Testis (tissue), 3 donors: ENCODE measurements around the gene FSCN2. TPM values are rescaled to one million over a fixed set of nuclear protein-coding genes. Genes with fewer than 3 reads are reported as not detected.
A peak's percentile ranks its signal among the peaks of the same experiment; 100 is the strongest.

Source experiments
- DNase-seq: peaks from one replicate; pipeline ENCODE4 v3.0.0-alpha.2; 2019
- H3K27ac ChIP-seq, 2 donors: fragments of 200-600 bp; sonication (generic); one replicate each; pipeline ENCODE4 v1.5.1; 2019
- H3K27me3 ChIP-seq: fragments of 200-600 bp; sonication (generic); one replicate; pipeline ENCODE4 v1.5.1; 2019
- H3K36me3 ChIP-seq: fragments of 200-600 bp; sonication (generic); one replicate; pipeline ENCODE4 v1.5.1; 2017; ENCODE audit warnings: low read depth; ENCODE audit errors: missing control alignments
- H3K4me1 ChIP-seq: fragments of 200-600 bp; sonication (generic); one replicate; pipeline ENCODE4 v1.5.1; 2019
- H3K4me3 ChIP-seq, 2 donors: fragments of 200-600 bp; sonication (generic); one replicate each; pipeline ENCODE4 v1.5.1; 2017 to 2019
- H3K9me3 ChIP-seq: fragments of 200-600 bp; sonication (generic); one replicate; pipeline ENCODE4 v1.5.1; 2017
- POLR2A ChIP-seq: fragments of 450-650 bp; IDR thresholded peaks from one replicate; pipeline ENCODE4 v1.6.1; 2017; ENCODE audit warnings: antibody characterized with exemption, mild to moderate bottlenecking, moderate library complexity
- WGBS, 2 donors: methylation state at CpG; one replicate each; pipeline ENCODE4 v1.1.5; 2018; 5-methylcytosine and 5-hydroxymethylcytosine counted together
- intact Hi-C: fragments of 100-400 bp; cut with DNase I; formaldehyde crosslinking; loops from one replicate; pipeline ENCODE4 v1.15.1; 2023; ENCODE audit warnings: low total_unique reads
- polyA plus RNA-seq: library from polyadenylated mRNA; stranded (reverse); fragments of 350-450 nt; fragmentation: Illumina TruSeq; extraction: RNeasy Lipid Tissue Mini Kit (QIAGEN cat#74804); gene quantifications from one replicate; pipeline ENCODE4 v1.2.3, GENCODE V29; 2014; ENCODE audit warnings: low read depth, low replicate concordance; ENCODE audit not compliant: insufficient read depth
- total RNA-seq, 2 donors: library from RNA; depleted of rRNA; stranded (reverse); fragments of >200 nt; gene quantifications; one replicate each; pipeline ENCODE4 v1.2.3, GENCODE V29; 2016
- TF ChIP-seq, protein P1 (sequence below), 3 experiments: fragments of 450-650 bp in 2 of 3; fragments of 200-600 bp in 1 of 3; sonication (generic) in 1 of 3; IDR thresholded peaks; one replicate each; pipeline ENCODE4 v1.5.1; 2016 to 2019; ENCODE audit warnings: antibody characterized with exemption in 3 of 3, mild to moderate bottlenecking in 2 of 3, moderate library complexity in 1 of 3

The FSCN2 gene
- total and polyA plus RNA-seq, 3 donors from 2014 or later, result 0.37 to 4.0 (median 3.5) TPM

DNA sequence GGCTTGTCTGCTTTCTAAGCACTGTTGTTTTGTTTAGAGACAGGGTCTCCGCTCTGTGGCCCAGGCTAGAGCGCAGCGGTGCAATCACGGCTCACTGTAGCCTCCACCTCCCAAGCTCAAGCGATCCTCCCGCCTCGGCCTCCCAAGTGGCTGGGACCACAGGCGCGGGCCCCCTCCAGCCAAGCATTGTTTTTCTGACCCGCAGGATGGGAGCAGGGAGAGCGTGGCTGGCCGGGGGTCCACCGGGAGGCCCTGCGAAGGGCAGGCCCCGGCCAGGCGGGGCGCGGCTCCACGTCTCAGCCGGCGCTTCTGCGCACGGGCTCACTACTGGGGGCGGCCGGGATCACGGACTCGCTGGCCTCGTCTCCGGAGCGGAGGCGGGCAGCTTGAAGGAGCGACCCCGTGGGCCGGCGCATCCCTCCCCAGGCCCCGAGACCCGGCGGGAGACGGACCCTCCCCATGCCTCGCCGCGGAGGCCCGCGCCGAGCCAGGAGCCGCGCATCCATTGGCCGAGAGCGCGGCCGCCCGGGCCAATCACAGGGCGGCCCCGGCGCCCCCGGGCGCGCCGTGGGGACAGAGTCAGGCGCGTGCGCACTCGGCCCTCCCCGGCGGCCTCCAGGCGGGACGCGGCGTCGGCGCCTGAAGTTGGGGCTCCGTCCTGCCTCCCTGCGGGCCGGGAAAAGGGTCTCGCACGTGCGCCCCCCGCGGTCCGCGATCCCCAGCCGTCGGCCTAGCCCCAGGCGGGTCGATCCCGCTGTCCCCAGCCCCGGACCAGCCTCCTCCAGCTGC, 40.5 kb upstream of the FSCN2 start:
- Histone ChIP-seq H3K27me3 (no peaks in the 10 kb centered on the region), H3K4me3 (peak overlapping the region; percentile 69 to 75), H3K4me1 (peaks cover 12% of the 10 kb centered on the region), H3K27ac (peak overlapping the region; percentile 36 to 83), H3K36me3 (no peaks in the 10 kb centered on the region), H3K9me3 (no peaks in the 10 kb centered on the region)
- WGBS, 2 donors, result 5 to 18% methylated on average over 22 to 84 of the region's 87 CpGs
- peak; percentile 83 for DNase-seq
- intact Hi-C loops, result no loop called here
- TF ChIP-seq, protein P1, sequence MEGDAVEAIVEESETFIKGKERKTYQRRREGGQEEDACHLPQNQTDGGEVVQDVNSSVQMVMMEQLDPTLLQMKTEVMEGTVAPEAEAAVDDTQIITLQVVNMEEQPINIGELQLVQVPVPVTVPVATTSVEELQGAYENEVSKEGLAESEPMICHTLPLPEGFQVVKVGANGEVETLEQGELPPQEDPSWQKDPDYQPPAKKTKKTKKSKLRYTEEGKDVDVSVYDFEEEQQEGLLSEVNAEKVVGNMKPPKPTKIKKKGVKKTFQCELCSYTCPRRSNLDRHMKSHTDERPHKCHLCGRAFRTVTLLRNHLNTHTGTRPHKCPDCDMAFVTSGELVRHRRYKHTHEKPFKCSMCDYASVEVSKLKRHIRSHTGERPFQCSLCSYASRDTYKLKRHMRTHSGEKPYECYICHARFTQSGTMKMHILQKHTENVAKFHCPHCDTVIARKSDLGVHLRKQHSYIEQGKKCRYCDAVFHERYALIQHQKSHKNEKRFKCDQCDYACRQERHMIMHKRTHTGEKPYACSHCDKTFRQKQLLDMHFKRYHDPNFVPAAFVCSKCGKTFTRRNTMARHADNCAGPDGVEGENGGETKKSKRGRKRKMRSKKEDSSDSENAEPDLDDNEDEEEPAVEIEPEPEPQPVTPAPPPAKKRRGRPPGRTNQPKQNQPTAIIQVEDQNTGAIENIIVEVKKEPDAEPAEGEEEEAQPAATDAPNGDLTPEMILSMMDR (IDR thresholded peaks at IDR 0.05), result peak in 1 of 3 experiments; percentile 9
- TF ChIP-seq POLR2A, result no peak

DNA sequence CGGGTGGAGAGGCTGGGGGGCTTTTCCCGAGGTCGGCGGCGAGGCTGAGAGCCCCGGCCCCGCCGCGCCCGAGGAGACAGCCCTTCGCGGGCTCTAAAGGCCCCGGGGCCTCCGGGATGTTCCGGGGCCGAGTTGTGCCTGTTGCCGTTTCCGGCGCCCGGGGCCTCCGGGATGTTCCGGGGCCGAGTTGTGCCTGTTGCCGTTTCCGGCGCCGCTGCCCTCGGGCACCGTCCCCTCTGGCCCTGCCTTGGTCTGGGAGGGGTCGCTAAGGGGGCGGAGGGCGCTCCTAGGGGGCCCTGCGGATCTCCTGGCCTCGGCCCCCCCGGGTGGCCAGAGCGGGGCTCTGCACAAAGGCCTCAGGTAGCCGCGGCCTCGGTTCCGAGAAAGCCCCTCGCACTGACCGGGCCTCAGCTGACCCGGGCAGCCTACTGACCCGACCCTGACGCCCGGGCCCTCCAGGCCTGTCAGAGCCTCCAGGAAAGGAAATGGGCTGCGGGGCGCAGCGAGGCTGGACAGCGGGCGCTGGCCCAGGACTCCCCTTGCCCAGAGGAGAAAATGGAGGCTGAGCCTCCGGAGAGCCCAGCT, 39.8 kb upstream of the FSCN2 start:
- DNase-seq, result no peak
- no peaks in the 10 kb centered on the region for H3K36me3 ChIP-seq
- WGBS, 2 donors, result 7% methylated on average over 42 of the region's 52 CpGs; no CpG with 5 or more reads in 1 of the 2 donors
- peak overlapping the region; percentile 36 to 83 for H3K27ac ChIP-seq
- peak overlapping the region; percentile 69 to 75 for H3K4me3 ChIP-seq
- no peak for TF ChIP-seq POLR2A
- TF ChIP-seq, protein P1 (IDR thresholded peaks at IDR 0.05), result no peak
- peaks cover 12% of the 10 kb centered on the region for H3K4me1 ChIP-seq
- no peaks in the 10 kb centered on the region for H3K9me3 ChIP-seq
- intact Hi-C loops, result no loop called here
- no peaks in the 10 kb centered on the region for H3K27me3 ChIP-seq

DNA sequence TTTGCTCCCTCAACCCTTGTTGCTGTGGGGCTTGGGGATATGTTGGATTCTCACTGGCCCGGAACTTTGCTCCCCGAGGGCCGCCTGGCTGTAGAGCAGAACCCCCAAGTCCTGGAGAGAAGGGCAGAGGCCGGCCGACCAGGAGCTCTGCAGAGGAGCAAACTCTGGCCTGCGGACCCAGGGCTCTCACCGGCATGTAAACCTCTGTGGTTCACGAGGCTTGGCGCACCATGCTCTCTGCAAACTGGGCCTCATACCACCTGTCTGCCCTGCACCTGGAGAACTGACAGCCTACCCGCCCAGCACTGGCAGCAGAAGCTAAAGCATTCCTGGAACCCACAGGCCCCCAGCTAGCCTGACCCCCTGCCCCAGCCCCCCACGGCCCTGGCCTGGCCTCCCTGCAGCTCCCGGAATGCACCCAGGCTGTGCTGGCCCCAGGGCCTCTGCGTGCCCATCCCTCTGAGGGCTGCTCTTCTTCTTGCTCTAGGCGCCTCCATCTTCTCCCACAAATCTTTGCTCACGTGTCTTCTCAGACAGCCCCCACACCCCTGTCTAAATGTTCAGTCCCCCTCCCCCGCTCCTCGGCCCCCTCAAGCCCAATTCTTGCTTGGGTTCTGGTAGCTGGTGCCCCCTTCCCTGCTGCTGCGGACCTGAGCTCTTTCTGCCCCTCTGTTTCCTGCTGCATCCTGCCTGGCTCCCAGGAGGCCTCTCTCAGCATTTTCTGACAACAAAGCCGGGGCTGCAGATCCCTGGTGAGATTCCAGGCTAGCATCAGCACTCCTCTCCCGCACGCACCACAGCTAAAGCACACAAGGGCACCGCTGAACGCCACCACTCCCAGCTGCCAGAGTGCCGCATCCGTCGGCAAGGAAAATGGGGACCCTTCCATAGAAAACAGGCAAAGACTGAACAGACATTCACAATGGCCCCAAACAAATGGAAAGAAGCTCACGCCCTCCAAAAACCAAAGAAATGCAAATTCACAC, 38.9 kb upstream of the FSCN2 start:
- H3K27ac ChIP-seq, result no peak overlapping the region
- H3K9me3 ChIP-seq, result no peaks in the 10 kb centered on the region
- H3K4me3 ChIP-seq, result no peak overlapping the region
- H3K27me3 ChIP-seq, result no peaks in the 10 kb centered on the region
- 67 to 71% methylated on average over 21 to 27 of the region's 27 CpGs for WGBS, 2 donors
- H3K36me3 ChIP-seq, result no peaks in the 10 kb centered on the region
- peaks cover 7% of the 10 kb centered on the region for H3K4me1 ChIP-seq
- DNase-seq, result no peak
- TF ChIP-seq, protein P1 (IDR thresholded peaks at IDR 0.05), result no peak
- TF ChIP-seq POLR2A, result no peak
- intact Hi-C loops, result no loop called here

DNA sequence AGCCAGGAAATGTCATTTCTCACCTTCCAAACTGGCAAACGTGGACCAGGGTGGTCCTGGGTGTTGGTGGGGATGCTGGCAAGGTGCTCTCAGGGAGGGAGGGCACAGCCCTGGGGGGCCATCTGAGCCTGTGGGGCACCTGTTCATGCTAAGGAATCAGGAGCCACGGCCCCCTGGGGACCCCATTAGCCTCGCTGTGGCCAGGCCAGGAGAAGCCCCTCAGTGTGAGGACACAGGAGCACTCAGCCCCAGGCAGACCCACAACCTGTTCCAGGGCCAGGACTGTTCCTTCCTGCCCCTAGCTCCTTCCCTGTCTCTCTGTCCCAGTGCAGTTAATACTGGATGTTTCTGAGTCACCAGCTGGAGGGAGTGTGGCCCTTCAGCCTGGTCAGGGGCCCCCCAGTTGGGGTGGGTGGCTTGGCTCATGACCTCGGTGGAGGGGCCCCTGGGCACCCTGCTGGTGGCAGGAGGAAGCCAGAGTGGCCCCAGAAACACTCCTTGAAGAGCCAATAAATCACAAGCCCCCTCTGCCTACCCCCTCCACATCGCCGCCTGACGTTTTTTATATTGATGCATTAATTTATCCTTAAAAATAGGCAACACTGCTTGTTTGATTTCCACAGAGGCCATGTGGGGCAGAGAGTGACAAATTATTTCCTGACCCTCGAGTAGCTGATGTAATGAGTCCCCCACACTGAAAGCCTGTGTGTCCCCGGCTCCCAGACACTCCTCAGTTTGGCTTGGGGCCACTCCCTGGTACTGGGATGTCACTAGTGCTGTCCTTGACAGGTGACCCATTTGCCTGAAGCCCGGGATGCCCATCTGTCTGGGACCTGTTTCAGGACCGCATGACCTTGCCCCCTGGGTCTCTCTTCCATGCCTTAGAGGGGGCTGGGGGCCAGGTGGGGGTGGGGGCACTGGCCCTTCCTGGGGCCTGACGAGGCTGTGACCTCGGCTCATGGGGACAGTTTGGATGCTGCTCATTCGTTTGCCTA, 37.9 kb upstream of the FSCN2 start:
- Histone ChIP-seq H3K9me3 (no peaks in the 10 kb centered on the region), H3K36me3 (no peaks in the 10 kb centered on the region), H3K4me1 (peaks cover 7% of the 10 kb centered on the region), H3K27ac (no peak overlapping the region), H3K27me3 (no peaks in the 10 kb centered on the region), H3K4me3 (no peak overlapping the region)
- WGBS, 2 donors, result 70 to 72% methylated on average over 12 to 14 of the region's 14 CpGs
- TF ChIP-seq, protein P1 (IDR thresholded peaks at IDR 0.05), result no peak
- TF ChIP-seq POLR2A, result no peak
- intact Hi-C loops, result no loop called here
- DNase-seq, result no peak
